OCI-LY3 (cell line): ENCODE results near the gene RDH8.

Experiments
- H2AFZ ChIP-seq: fragments of 200-600, 300-600 bp; shearing (Covaris generic); 2 replicates; pipeline ENCODE4 v1.6.0; 2014; ENCODE audit warnings: antibody characterized with exemption, low read depth, low read length
- H3K27ac ChIP-seq: fragments of 200-600, 300-600 bp; sonication (generic); 2 replicates; pipeline ENCODE4 v1.5.1; 2014; ENCODE audit warnings: mild to moderate bottlenecking, low read length, moderate library complexity, mixed read lengths
- H3K27me3 ChIP-seq: fragments of 200-600, 300-600 bp; sonication (generic); 2 replicates; pipeline ENCODE4 v1.6.1; 2014; ENCODE audit warnings: low read depth, low read length, mixed read lengths
- H3K36me3 ChIP-seq: fragments of 200-600, 300-600 bp; sonication (generic); replicated peaks from 2 replicates; pipeline ENCODE3; 2014; ENCODE audit warnings: low read depth, low read length, mixed read lengths
- H3K4me1 ChIP-seq: fragments of 300-600, 200-600 bp; sonication (generic); 2 replicates; pipeline ENCODE4 v1.6.1; 2014; ENCODE audit warnings: low read length, mixed read lengths
- H3K4me2 ChIP-seq: fragments of 200-600, 300-600 bp; sonication (generic); 2 replicates; pipeline ENCODE4 v1.6.1; 2014; ENCODE audit warnings: low read length, mixed read lengths
- H3K4me3 ChIP-seq: fragments of 300-600, 200-600 bp; sonication (generic); 2 replicates; pipeline ENCODE4 v1.5.1; 2014; ENCODE audit warnings: antibody characterized with exemption, mild to moderate bottlenecking, low read length, moderate library complexity
- H3K79me2 ChIP-seq: fragments of 300-600, 200-600 bp; shearing (Covaris generic); 2 replicates; pipeline ENCODE4 v1.6.1; 2014; ENCODE audit warnings: mild to moderate bottlenecking, low read length, mixed read lengths
- H3K9ac ChIP-seq: fragments of 300-600, 200-600 bp; shearing (Covaris generic); 2 replicates; pipeline ENCODE4 v1.6.0; 2014; ENCODE audit warnings: mild to moderate bottlenecking, low read length, moderate library complexity
- H3K9me3 ChIP-seq: fragments of 200-600, 300-600 bp; shearing (Covaris generic); 2 replicates; pipeline ENCODE4 v1.6.1; 2014; ENCODE audit warnings: low read length, mixed read lengths; ENCODE audit not compliant: insufficient read depth
- H4K20me1 ChIP-seq: fragments of 200-600, 300-600 bp; sonication (generic); 2 replicates; pipeline ENCODE4 v1.6.1; 2016; ENCODE audit warnings: low read length, mixed read lengths; ENCODE audit not compliant: insufficient read depth
- EZH2phosphoT487 ChIP-seq: fragments of 200-600 bp; shearing (Covaris generic); IDR thresholded peaks from 2 replicates; pipeline ENCODE4 v1.6.1; 2018; ENCODE audit warnings: antibody characterized with exemption, mixed run types, low read depth
- TF ChIP-seq, protein P1 (sequence below): fragments of 200-600, 300-600 bp; sonication (generic); IDR thresholded peaks from 2 replicates; pipeline ENCODE4 v1.5.1; 2014; ENCODE audit warnings: antibody characterized with exemption, low read length, low read depth

RDH8 gene

DNA sequence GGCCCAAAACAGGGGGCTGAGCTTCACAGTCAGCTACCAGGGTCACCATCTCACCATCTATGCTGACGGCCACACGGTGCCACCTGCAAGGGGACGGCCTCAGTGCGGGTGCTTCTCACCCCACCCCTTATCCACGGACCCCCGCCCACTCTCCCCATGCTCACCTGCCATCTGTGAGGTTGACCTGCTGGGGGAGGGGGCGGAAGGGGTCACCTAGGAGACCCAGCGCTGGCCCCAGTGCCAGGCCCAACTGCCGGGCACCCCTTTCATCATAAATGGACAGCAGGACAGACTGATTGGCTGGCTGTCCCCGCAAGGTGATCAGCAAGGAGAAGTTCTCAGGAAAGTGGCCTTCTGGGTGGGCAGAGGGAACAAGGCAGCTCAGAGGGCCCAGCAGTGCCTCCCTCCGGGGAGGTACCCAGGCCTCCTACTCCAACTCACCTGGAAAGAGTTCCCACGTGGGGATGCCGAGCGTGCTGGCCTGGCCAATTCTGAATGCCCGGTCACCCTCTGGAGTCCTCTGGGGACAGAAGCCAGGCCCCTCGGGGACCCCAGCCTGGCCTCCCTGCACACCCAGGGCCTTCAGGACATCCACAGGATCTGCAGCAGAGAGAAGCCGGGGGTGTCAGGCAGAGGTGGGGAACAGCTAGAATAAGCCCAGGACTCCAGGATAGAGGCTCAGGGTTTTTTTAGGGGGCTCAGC is 7.5 kb upstream of the RDH8 start:
- Histone ChIP-seq H3K27me3 (peaks cover 11% of the 10 kb centered on the region; the same call in 1 of the 2 replicates), H3K9me3 (no peaks in the 10 kb centered on the region), H3K36me3 (no peaks in the 10 kb centered on the region), H3K4me2 (no peak overlapping the region), H3K79me2 (no peaks in the 10 kb centered on the region), H3K9ac (no peak overlapping the region), H2AFZ (no peak overlapping the region), H4K20me1 (no peaks in the 10 kb centered on the region), H3K27ac (no peak overlapping the region), H3K4me1 (peaks cover 3% of the 10 kb centered on the region; the same call in 1 of the 2 replicates), H3K4me3 (no peak overlapping the region)
- TF ChIP-seq EZH2phosphoT487: no peak
- TF ChIP-seq, protein P1, sequence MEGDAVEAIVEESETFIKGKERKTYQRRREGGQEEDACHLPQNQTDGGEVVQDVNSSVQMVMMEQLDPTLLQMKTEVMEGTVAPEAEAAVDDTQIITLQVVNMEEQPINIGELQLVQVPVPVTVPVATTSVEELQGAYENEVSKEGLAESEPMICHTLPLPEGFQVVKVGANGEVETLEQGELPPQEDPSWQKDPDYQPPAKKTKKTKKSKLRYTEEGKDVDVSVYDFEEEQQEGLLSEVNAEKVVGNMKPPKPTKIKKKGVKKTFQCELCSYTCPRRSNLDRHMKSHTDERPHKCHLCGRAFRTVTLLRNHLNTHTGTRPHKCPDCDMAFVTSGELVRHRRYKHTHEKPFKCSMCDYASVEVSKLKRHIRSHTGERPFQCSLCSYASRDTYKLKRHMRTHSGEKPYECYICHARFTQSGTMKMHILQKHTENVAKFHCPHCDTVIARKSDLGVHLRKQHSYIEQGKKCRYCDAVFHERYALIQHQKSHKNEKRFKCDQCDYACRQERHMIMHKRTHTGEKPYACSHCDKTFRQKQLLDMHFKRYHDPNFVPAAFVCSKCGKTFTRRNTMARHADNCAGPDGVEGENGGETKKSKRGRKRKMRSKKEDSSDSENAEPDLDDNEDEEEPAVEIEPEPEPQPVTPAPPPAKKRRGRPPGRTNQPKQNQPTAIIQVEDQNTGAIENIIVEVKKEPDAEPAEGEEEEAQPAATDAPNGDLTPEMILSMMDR: no peak

DNA sequence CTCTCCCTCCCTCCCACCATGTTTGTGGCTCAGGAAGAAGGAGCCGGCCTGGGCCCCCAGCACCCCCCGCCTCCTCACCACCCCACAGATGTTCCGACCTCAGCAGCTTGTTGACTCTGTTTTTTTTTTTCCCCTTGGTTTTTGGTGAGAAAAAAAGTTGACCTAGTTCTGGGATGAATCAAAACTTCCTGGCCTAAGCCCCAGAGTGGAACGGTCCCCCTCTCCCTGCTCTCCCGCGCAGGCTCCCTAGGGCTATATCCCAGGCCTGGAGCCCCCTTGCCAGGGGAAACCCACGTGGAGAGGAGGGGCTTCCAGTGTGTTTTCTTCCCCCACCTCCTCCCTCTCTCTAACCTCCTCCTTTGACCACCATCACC is 7.0 kb upstream of the RDH8 start:
- Histone ChIP-seq H3K27me3 (peaks cover 11% of the 10 kb centered on the region; the same call in 1 of the 2 replicates), H3K36me3 (no peaks in the 10 kb centered on the region), H2AFZ (no peak overlapping the region), H3K9ac (no peak overlapping the region), H3K27ac (no peak overlapping the region), H3K4me2 (no peak overlapping the region), H3K9me3 (no peaks in the 10 kb centered on the region), H4K20me1 (no peaks in the 10 kb centered on the region), H3K79me2 (no peaks in the 10 kb centered on the region), H3K4me3 (no peak overlapping the region), H3K4me1 (peaks cover 3% of the 10 kb centered on the region; the same call in 1 of the 2 replicates)
- TF ChIP-seq EZH2phosphoT487: no peak
- TF ChIP-seq, protein P1: no peak

DNA sequence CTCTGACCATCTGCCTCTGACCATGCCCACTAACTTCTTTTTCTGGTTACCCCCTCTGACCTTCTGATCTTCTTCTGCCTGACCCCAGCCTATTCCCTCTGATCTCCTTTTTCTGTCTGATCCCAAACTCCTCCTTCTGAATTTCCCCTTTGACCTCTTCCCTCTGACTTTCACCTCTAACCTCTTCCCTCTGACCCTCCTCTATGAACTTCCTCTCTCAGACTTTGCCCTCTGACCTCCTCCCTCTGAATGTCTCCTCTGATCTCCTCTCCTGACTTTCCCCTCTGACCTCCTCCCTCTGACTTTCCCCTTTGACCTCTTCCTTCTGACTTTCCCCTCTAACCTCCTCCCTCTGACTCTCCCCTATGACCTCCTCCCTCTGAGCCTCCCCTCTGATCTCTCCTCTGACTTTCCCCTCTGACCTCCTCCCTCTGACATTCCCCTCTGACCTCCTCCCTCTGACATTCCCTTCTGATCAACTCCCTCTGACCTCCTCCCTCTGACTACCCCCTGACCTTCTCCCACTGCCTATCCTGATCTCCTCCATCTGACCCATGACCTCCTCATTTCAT is 6.4 kb upstream of the RDH8 start:
- peaks cover 3% of the 10 kb centered on the region; the same call in 1 of the 2 replicates for H3K4me1 ChIP-seq
- H3K27ac ChIP-seq: no peak overlapping the region
- no peaks in the 10 kb centered on the region for H3K36me3 ChIP-seq
- no peak overlapping the region for H2AFZ ChIP-seq
- H3K27me3 ChIP-seq: peaks cover 11% of the 10 kb centered on the region; the same call in 1 of the 2 replicates
- H3K4me3 ChIP-seq: no peak overlapping the region
- H3K4me2 ChIP-seq: no peak overlapping the region
- no peaks in the 10 kb centered on the region for H3K9me3 ChIP-seq
- no peaks in the 10 kb centered on the region for H3K79me2 ChIP-seq
- H3K9ac ChIP-seq: no peak overlapping the region
- no peaks in the 10 kb centered on the region for H4K20me1 ChIP-seq
- no peak for TF ChIP-seq EZH2phosphoT487
- TF ChIP-seq, protein P1: no peak

DNA sequence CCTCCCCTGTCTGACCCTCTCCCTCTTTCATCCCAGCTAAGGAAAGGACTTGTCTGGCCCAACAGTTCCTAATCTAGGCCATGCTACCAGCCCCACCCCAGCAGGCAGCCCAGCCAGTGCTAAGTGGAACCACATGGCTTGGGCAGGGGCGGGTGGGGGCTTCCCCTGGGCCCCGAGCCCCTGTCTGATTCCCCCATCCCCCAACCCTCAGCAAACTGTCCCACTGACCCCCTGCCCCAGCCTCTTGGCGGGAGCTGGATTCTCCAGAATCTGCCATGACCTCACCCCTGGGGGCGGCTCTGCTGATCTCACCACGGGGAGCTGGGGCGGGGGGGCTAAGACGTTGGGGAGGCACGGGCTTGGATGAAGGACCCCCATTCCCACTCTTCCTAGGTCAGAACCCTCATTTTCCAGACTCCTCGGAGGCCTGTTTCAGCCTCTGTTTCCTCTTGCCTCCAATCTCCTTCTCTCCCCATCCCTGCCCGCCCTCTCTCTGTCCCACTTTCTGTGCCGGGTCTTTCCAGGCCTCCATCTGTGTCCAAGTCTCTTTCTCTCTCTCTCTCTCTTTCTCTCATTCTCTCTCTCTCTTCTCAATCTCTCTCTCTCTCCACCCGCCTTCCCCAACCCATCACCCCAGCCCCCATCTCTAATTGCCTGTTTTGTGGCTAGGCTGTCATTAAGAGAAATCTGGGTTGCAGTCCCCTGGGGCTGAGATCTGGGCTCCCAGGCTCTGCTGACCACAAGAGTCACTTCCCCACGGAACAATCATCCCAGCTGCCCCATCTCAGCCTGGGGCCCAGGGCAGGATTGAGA is 5.7 kb upstream of the RDH8 start:
- Histone ChIP-seq H3K4me1 (peaks cover 3% of the 10 kb centered on the region; the same call in 1 of the 2 replicates), H3K9me3 (no peaks in the 10 kb centered on the region), H3K4me3 (no peak overlapping the region), H3K79me2 (no peaks in the 10 kb centered on the region), H4K20me1 (no peaks in the 10 kb centered on the region), H3K9ac (no peak overlapping the region), H3K27me3 (peaks cover 14% of the 10 kb centered on the region), H2AFZ (no peak overlapping the region), H3K27ac (no peak overlapping the region), H3K36me3 (no peaks in the 10 kb centered on the region), H3K4me2 (no peak overlapping the region)
- TF ChIP-seq, protein P1: no peak
- no peak for TF ChIP-seq EZH2phosphoT487
